Pancreas (tissue), 10 donors: Measurements from ENCODE around the gene URB1. TPM values are rescaled to one million over a fixed set of nuclear protein-coding genes. Genes with fewer than 3 reads are reported as not detected.
A peak's percentile ranks its signal among the peaks of the same experiment; 100 is the strongest.

ENCODE experiments used
- ATAC-seq, 4 donors: fragments of 200-7000 bp; cut with Tn5 transposase; one replicate each; pipeline versions ENCODE4 v1.8.0 to v1.9.1; 2020; ENCODE audit warnings: mild to moderate bottlenecking in 4 of 4, moderate library complexity in 4 of 4
- DNase-seq, 6 donors: peaks; one replicate each; pipeline ENCODE4 v3.0.0-alpha.2; 2020
- FAIRE-seq: peaks from 2 replicates; lab custom pipeline; 2012; peaks lifted over from hg19 to GRCh38; lab: Jason Lieb, UNC
- H3K27ac ChIP-seq, 4 donors: fragments of 200-600 bp; sonication (generic); 1 replicate in 3 of 4; 2 replicates in 1 of 4; pipeline versions ENCODE4 v1.5.0 to v1.8.0; 2020
- H3K27me3 ChIP-seq, 4 donors: fragments of 200-600 bp; one replicate each; pipeline ENCODE4 v1.8.0; 2021
- H3K36me3 ChIP-seq, 3 donors: fragments of 200-600 bp; sonication (generic) in 1 of 3; one replicate each; pipeline versions ENCODE4 v1.5.0 to v1.8.0; 2020 to 2021
- H3K4me1 ChIP-seq, 3 donors: fragments of 200-600 bp; one replicate each; pipeline ENCODE4 v1.8.0; 2021
- H3K4me3 ChIP-seq, 4 donors: fragments of 200-600 bp; sonication (generic) in 2 of 4; one replicate each; pipeline versions ENCODE4 v1.5.0 to v1.8.0; 2020 to 2021
- H3K9me3 ChIP-seq, 4 donors: fragments of 200-600 bp; one replicate each; pipeline ENCODE4 v1.8.0; 2021
- WGBS, 2 donors: extraction: QIAGEN DNeasy Blood & Tissue Kit; methylation state at CpG; one replicate each; pipeline ENCODE4 v1.1.7; 2013; 5-methylcytosine and 5-hydroxymethylcytosine counted together
- intact Hi-C, 3 donors: fragments of 100-400 bp; cut with DNase I; formaldehyde crosslinking; loops; one replicate each; pipeline versions ENCODE4 v1.11.1 to v1.14.2; 2022
- polyA plus RNA-seq, 2 donors: library from polyadenylated mRNA; stranded (reverse); fragments of 200-250 nt; gene quantifications; one replicate each; pipeline ENCODE4 v1.2.3, GENCODE V29; 2013
- total RNA-seq, 6 donors: library from RNA; stranded (reverse); fragmentation: NEBNext Ultra II Directional in 4 of 6; extraction: Animal tissue kit (Norgen Biotek cat#: 25700) in 4 of 6; gene quantifications; one replicate each; pipeline versions ENCODE4 v1.2.1 to v1.2.4, GENCODE V29; 2021 to 2023
- TF ChIP-seq, protein P1 (sequence below), 4 donors: fragments of 200-600 bp; sonication (generic) in 3 of 4; IDR thresholded peaks; one replicate each; pipeline versions ENCODE4 v1.5.0 to v1.8.0; 2021; ENCODE audit warnings: antibody characterized with exemption in 4 of 4
- donor health status: healthy with polysubstance abuse.
- donor health status: DM: no; HTN: no; CAD: no; lungs with moderate emphysema.
- donor health status: DM: no; HTN: no; CAD: no.
- donor health status: control.
- donor health status: control.
- donor health status: Bipolar disorder and iron deficiency.
- donor health status: DM: yes; HTN: yes; CAD: no.
- donor health status: DM: no; HTN: no; CAD: no.
- donor health status: DM: no; HTN: no; CAD: no.
- donor health status: DM: yes; HTN: yes; CAD: no.

Gene URB1
- total and polyA plus RNA-seq, 8 donors, result 2.9 to 11.0 (median 7.3) TPM

DNA sequence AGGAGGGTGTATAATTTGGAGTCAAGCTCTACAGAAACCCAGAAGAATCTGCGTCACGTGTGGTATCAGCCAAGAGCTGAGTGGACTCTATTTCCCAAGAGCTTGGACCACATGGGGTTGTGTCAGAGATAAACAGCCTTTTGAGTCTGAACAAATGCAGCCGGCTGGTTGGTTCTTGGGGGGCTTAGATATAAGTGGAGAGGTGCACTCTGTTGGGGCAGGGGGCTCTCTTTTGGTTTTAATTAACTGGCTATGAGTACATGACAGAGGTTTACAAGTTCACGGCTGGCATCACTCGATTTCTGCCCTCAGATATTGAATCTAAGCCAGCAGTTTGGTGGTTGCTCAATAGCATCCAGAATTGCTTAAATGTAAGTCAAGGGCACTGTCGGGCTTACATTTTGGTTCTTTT lies 94.7 kb downstream of the URB1 start:
- FAIRE-seq, result no peak
- 78 to 84% methylated on average over 6 of the region's 6 CpGs for WGBS, 2 donors
- TF ChIP-seq, protein P1, sequence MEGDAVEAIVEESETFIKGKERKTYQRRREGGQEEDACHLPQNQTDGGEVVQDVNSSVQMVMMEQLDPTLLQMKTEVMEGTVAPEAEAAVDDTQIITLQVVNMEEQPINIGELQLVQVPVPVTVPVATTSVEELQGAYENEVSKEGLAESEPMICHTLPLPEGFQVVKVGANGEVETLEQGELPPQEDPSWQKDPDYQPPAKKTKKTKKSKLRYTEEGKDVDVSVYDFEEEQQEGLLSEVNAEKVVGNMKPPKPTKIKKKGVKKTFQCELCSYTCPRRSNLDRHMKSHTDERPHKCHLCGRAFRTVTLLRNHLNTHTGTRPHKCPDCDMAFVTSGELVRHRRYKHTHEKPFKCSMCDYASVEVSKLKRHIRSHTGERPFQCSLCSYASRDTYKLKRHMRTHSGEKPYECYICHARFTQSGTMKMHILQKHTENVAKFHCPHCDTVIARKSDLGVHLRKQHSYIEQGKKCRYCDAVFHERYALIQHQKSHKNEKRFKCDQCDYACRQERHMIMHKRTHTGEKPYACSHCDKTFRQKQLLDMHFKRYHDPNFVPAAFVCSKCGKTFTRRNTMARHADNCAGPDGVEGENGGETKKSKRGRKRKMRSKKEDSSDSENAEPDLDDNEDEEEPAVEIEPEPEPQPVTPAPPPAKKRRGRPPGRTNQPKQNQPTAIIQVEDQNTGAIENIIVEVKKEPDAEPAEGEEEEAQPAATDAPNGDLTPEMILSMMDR (IDR thresholded peaks at IDR 0.05), result no peak

GRCh38 chr21:32297449-32297848 lies 95.4 kb downstream of the URB1 start:
- Histone ChIP-seq H3K4me1 (no peaks in the 10 kb centered on the region), H3K36me3 (no peaks in the 10 kb centered on the region), H3K9me3 (no peaks in the 10 kb centered on the region), H3K27ac (no peak overlapping the region), H3K27me3 (no peaks in the 10 kb centered on the region), H3K4me3 (no peak overlapping the region)
- FAIRE-seq, result no peak
- no peak for DNase-seq
- TF ChIP-seq, protein P1 (IDR thresholded peaks at IDR 0.05), result no peak
- intact Hi-C loops, result no loop called here
- no peak for ATAC-seq
- 82 to 87% methylated on average over 7 of the region's 7 CpGs for WGBS, 2 donors

More for the DNA sequence above, 94.7 kb downstream of the URB1 start:
- Histone ChIP-seq H3K27ac (no peak overlapping the region), H3K9me3 (no peaks in the 10 kb centered on the region), H3K27me3 (no peaks in the 10 kb centered on the region), H3K36me3 (no peaks in the 10 kb centered on the region), H3K4me3 (no peak overlapping the region), H3K4me1 (no peaks in the 10 kb centered on the region)
- DNase-seq (no peak), ATAC-seq (peak in 2 of 4 donors; percentile 30 to 34)
- intact Hi-C loops, result no loop called here

DNA sequence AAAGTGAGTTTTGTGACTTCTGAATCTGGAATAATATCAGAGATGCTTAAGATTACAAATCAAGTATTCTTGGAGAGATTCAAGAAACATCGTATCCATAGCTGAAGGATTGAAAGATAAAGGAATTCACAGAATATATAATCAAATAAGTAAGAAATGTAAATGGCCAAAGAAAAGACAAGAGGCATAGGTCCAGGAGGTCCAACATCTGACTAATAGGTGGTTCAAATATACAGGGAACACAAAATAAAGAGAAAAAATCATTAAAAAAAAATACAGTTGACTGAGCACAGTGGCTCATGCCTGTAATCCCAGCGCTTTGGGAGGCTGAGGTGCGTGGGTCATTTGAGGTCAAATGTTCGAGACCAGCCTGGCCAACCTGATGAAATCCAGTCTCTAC lies 107.3 kb downstream of the URB1 start:
- no peak for FAIRE-seq
- no peaks in the 10 kb centered on the region for H3K36me3 ChIP-seq
- ATAC-seq, result no peak
- no peak overlapping the region for H3K4me3 ChIP-seq
- TF ChIP-seq, protein P1 (IDR thresholded peaks at IDR 0.05), result no peak
- intact Hi-C loops, result no loop called here
- no peaks in the 10 kb centered on the region for H3K9me3 ChIP-seq
- no peaks in the 10 kb centered on the region for H3K4me1 ChIP-seq
- 94 to 98% methylated on average over 4 of the region's 4 CpGs for WGBS, 2 donors
- H3K27me3 ChIP-seq, result no peaks in the 10 kb centered on the region
- no peak for DNase-seq
- no peak overlapping the region for H3K27ac ChIP-seq

GRCh38 chr21:32282992-32283391 lies 109.8 kb downstream of the URB1 start:
- TF ChIP-seq, protein P1 (IDR thresholded peaks at IDR 0.05), result no peak
- Histone ChIP-seq H3K4me3 (no peak overlapping the region), H3K27me3 (no peaks in the 10 kb centered on the region), H3K36me3 (no peaks in the 10 kb centered on the region), H3K4me1 (peaks cover 0 to 11% (median 0%) of the 10 kb centered on the region in 3 donors), H3K9me3 (no peaks in the 10 kb centered on the region), H3K27ac (no peak overlapping the region)
- WGBS, 2 donors, result 81 to 85% methylated on average over 6 of the region's 6 CpGs
- ATAC-seq, result no peak
- intact Hi-C loops, result no loop called here
- no peak for FAIRE-seq
- no peak for DNase-seq

- TF ChIP-seq, protein P1 (IDR thresholded peaks at IDR 0.05), result no peak
- Histone ChIP-seq H3K9me3 (no peaks in the 10 kb centered on the region), H3K27ac (no peak overlapping the region), H3K4me1 (peaks cover 0 to 13% (median 0%) of the 10 kb centered on the region in 3 donors), H3K4me3 (no peak overlapping the region), H3K27me3 (no peaks in the 10 kb centered on the region), H3K36me3 (no peaks in the 10 kb centered on the region)
- FAIRE-seq (no peak), DNase-seq (no peak), ATAC-seq (no peak)
- WGBS, 2 donors, result 89 to 93% methylated on average over 7 of the region's 7 CpGs
- intact Hi-C loops, result no loop called here
Measured at GRCh38 chr21:32281531-32281930, 111.3 kb downstream of the URB1 start.
